ENCODE results near the gene NUMA1. TPM values are rescaled to one million over a fixed set of nuclear protein-coding genes. Genes with fewer than 3 reads are reported as not detected.

The NUMA1 gene
- total RNA-seq, 1 donor from 2014 or later = 157 TPM

GRCh38 chr11:72005347-72006260 is 74.7 kb downstream of the NUMA1 start:
- Histone ChIP-seq H3K27me3 (ENCODE audit: control insufficient read depth, insufficient read depth, low read length) (no peaks in the 10 kb centered on the region), H3K36me3 (ENCODE audit: control insufficient read depth, insufficient read depth, low read length) (peaks cover 10% of the 10 kb centered on the region), H3K4me3 (ENCODE audit: low read depth, low read length) (no peak overlapping the region)
- TF ChIP-seq CTCF (IDR thresholded peaks at IDR 0.05; ENCODE audit: insufficient read depth, low read length, poor library complexity, severe bottlenecking) = no peak
- DNase-seq (ENCODE audit: low read depth) = no peak

- TF ChIP-seq CTCF (IDR thresholded peaks at IDR 0.05; ENCODE audit: insufficient read depth, low read length, poor library complexity, severe bottlenecking) = no peak
- DNase-seq (ENCODE audit: low read depth) = no peak
- no peaks in the 10 kb centered on the region for H3K27me3 ChIP-seq (ENCODE audit: control insufficient read depth, insufficient read depth, low read length)
- peaks cover 11% of the 10 kb centered on the region for H3K36me3 ChIP-seq (ENCODE audit: control insufficient read depth, insufficient read depth, low read length)
- no peak overlapping the region for H3K4me3 ChIP-seq (ENCODE audit: low read depth, low read length)
Observed at GRCh38 chr11:72004515-72005346, 75.6 kb downstream of the NUMA1 start.

- no peak for TF ChIP-seq CTCF (IDR thresholded peaks at IDR 0.05; ENCODE audit: insufficient read depth, low read length, poor library complexity, severe bottlenecking)
- no peak for DNase-seq (ENCODE audit: low read depth)
- H3K36me3 ChIP-seq (ENCODE audit: control insufficient read depth, insufficient read depth, low read length) = peaks cover 11% of the 10 kb centered on the region
- H3K27me3 ChIP-seq (ENCODE audit: control insufficient read depth, insufficient read depth, low read length) = no peaks in the 10 kb centered on the region
- no peak overlapping the region for H3K4me3 ChIP-seq (ENCODE audit: low read depth, low read length)
Observed at GRCh38 chr11:72003776-72004171, 76.6 kb downstream of the NUMA1 start.

- Histone ChIP-seq H3K36me3 (ENCODE audit: control insufficient read depth, insufficient read depth, low read length) (peaks cover 8% of the 10 kb centered on the region), H3K27me3 (ENCODE audit: control insufficient read depth, insufficient read depth, low read length) (no peaks in the 10 kb centered on the region), H3K4me3 (ENCODE audit: low read depth, low read length) (no peak overlapping the region)
- DNase-seq (ENCODE audit: low read depth) = no peak
- no peak for TF ChIP-seq CTCF (IDR thresholded peaks at IDR 0.05; ENCODE audit: insufficient read depth, low read length, poor library complexity, severe bottlenecking)
Observed at GRCh38 chr11:72002841-72003775, 77.2 kb downstream of the NUMA1 start.

- peaks cover 8% of the 10 kb centered on the region for H3K36me3 ChIP-seq (ENCODE audit: control insufficient read depth, insufficient read depth, low read length)
Observed at GRCh38 chr11:72001834-72002591, 78.3 kb downstream of the NUMA1 start.

More at GRCh38 chr11:72001834-72002591, 78.3 kb downstream of the NUMA1 start:
- DNase-seq (ENCODE audit: low read depth) = no peak
- Histone ChIP-seq H3K27me3 (ENCODE audit: control insufficient read depth, insufficient read depth, low read length) (no peaks in the 10 kb centered on the region), H3K4me3 (ENCODE audit: low read depth, low read length) (no peak overlapping the region)
- no peak for TF ChIP-seq CTCF (IDR thresholded peaks at IDR 0.05; ENCODE audit: insufficient read depth, low read length, poor library complexity, severe bottlenecking)
